Loucy (cell line): ENCODE results near the gene ABCC11.

ENCODE experiments used
- H2AFZ ChIP-seq: fragments of 200-600 bp; sonication (generic); 2 replicates; pipeline ENCODE4 v1.6.0; 2016; ENCODE audit warnings: antibody characterized with exemption, mild to moderate bottlenecking, low read length, moderate library complexity
- H3F3A ChIP-seq: fragments of 200-600 bp; 2 replicates; pipeline ENCODE4 v1.6.0; 2016; ENCODE audit warnings: antibody characterized with exemption, low read depth, mild to moderate bottlenecking
- H3K27me3 ChIP-seq: fragments of 200-600 bp; sonication (generic); 2 replicates; pipeline ENCODE4 v1.6.1; 2014; ENCODE audit warnings: low read length, mild to moderate bottlenecking; ENCODE audit not compliant: insufficient read depth, poor library complexity, severe bottlenecking
- H3K36me3 ChIP-seq: fragments of 200-600 bp; sonication (generic); 2 replicates; pipeline ENCODE4 v1.6.1; 2016; ENCODE audit warnings: low read length; ENCODE audit not compliant: insufficient read depth
- H3K4me1 ChIP-seq: fragments of 200-600 bp; sonication (generic); 2 replicates; pipeline ENCODE4 v1.5.1; 2014; ENCODE audit warnings: low read length, mild to moderate bottlenecking; ENCODE audit not compliant: insufficient read depth, poor library complexity, severe bottlenecking
- H3K4me2 ChIP-seq: fragments of 200-600 bp; sonication (generic); 2 replicates; pipeline ENCODE4 v1.6.0; 2014; ENCODE audit warnings: antibody characterized with exemption, low read length, low read depth, mild to moderate bottlenecking; ENCODE audit not compliant: poor library complexity, severe bottlenecking
- H3K4me3 ChIP-seq: fragments of 200-600 bp; sonication (generic); 2 replicates; pipeline ENCODE4 v1.5.1; 2014; ENCODE audit warnings: low read length, mild to moderate bottlenecking, mixed read lengths; ENCODE audit not compliant: poor library complexity, severe bottlenecking
- H3K79me2 ChIP-seq: fragments of 200-600 bp; sonication (generic); 2 replicates; pipeline ENCODE4 v1.6.1; 2014; ENCODE audit warnings: low read length; ENCODE audit not compliant: insufficient read depth
- H3K9ac ChIP-seq: fragments of 200-600 bp; sonication (generic); 2 replicates; pipeline ENCODE4 v1.6.0; 2014; ENCODE audit warnings: mild to moderate bottlenecking, low read depth, low read length, moderate library complexity; ENCODE audit not compliant: poor library complexity, severe bottlenecking
- H3K9me2 ChIP-seq: fragments of 200-600 bp; sonication (generic); replicated peaks from 2 replicates; pipeline ENCODE4 v1.6.1; 2016; ENCODE audit warnings: low read depth, low read length, mixed read lengths
- H3K9me3 ChIP-seq: fragments of 200-600 bp; sonication (generic); 2 replicates; pipeline ENCODE4 v1.6.1; 2014; ENCODE audit warnings: mild to moderate bottlenecking, antibody characterized with exemption, low read length, low read depth; ENCODE audit not compliant: insufficient read depth
- H4K20me1 ChIP-seq: fragments of 200-600 bp; sonication (generic); 2 replicates; pipeline ENCODE4 v1.6.0; 2014; ENCODE audit warnings: antibody characterized with exemption, low read length, mild to moderate bottlenecking; ENCODE audit not compliant: insufficient read depth, poor library complexity, severe bottlenecking
- CTCF ChIP-seq: fragments of 200-600 bp; sonication (generic); conservative IDR thresholded peaks from 2 replicates; pipeline ENCODE4 v1.5.1; 2014; ENCODE audit warnings: mild to moderate bottlenecking, antibody characterized with exemption, low read length
- EZH2phosphoT487 ChIP-seq: fragments of 200-600 bp; IDR thresholded peaks from 2 replicates; pipeline ENCODE4 v1.6.1; 2018; ENCODE audit warnings: antibody characterized with exemption, mild to moderate bottlenecking, moderate library complexity, borderline replicate concordance

The ABCC11 gene

GRCh38 chr16:48287239-48287638 is 39.9 kb upstream of the ABCC11 start:
- H3K9me2 ChIP-seq: no peaks in the 10 kb centered on the region
- H3K4me1 ChIP-seq: peaks cover 11% of the 10 kb centered on the region
- no peak overlapping the region for H3K4me2 ChIP-seq
- peaks cover 60% of the 10 kb centered on the region; the same call in 1 of the 2 replicates for H3K36me3 ChIP-seq
- no peak overlapping the region for H3K9ac ChIP-seq
- no peaks in the 10 kb centered on the region for H3F3A ChIP-seq
- no peaks in the 10 kb centered on the region for H3K79me2 ChIP-seq
- no peak overlapping the region for H3K4me3 ChIP-seq
- TF ChIP-seq CTCF: no peak
- no peak for TF ChIP-seq EZH2phosphoT487
- peaks cover 8% of the 10 kb centered on the region for H3K27me3 ChIP-seq
- no peak overlapping the region for H2AFZ ChIP-seq
- H3K9me3 ChIP-seq: peaks cover 13% of the 10 kb centered on the region
- H4K20me1 ChIP-seq: no peaks in the 10 kb centered on the region

- H3K4me2 ChIP-seq: no peak overlapping the region
- no peaks in the 10 kb centered on the region for H4K20me1 ChIP-seq
- H2AFZ ChIP-seq: no peak overlapping the region
- H3K4me3 ChIP-seq: no peak overlapping the region
- H3K9me3 ChIP-seq: peaks cover 13% of the 10 kb centered on the region
- no peaks in the 10 kb centered on the region for H3F3A ChIP-seq
- peaks cover 52% of the 10 kb centered on the region; the same call in 1 of the 2 replicates for H3K36me3 ChIP-seq
- peaks cover 8% of the 10 kb centered on the region for H3K27me3 ChIP-seq
- TF ChIP-seq CTCF: peak; percentile 25
- no peak for TF ChIP-seq EZH2phosphoT487
- H3K9ac ChIP-seq: no peak overlapping the region
- H3K4me1 ChIP-seq: peaks cover 5% of the 10 kb centered on the region
- no peaks in the 10 kb centered on the region for H3K79me2 ChIP-seq
- no peaks in the 10 kb centered on the region for H3K9me2 ChIP-seq
Observed at GRCh38 chr16:48284772-48285409, 37.6 kb upstream of the ABCC11 start.

GRCh38 chr16:48282636-48283263 is 35.4 kb upstream of the ABCC11 start:
- H3K9ac ChIP-seq: no peak overlapping the region
- H3K27me3 ChIP-seq: peaks cover 7% of the 10 kb centered on the region
- no peak overlapping the region for H3K4me2 ChIP-seq
- no peaks in the 10 kb centered on the region for H3F3A ChIP-seq
- H3K79me2 ChIP-seq: no peaks in the 10 kb centered on the region
- no peak overlapping the region for H2AFZ ChIP-seq
- TF ChIP-seq EZH2phosphoT487 (no peak), CTCF (no peak)
- peaks cover 13% of the 10 kb centered on the region for H3K9me3 ChIP-seq
- peaks cover 53% of the 10 kb centered on the region; the same call in 1 of the 2 replicates for H3K36me3 ChIP-seq
- no peak overlapping the region for H3K4me3 ChIP-seq
- no peaks in the 10 kb centered on the region for H3K9me2 ChIP-seq
- no peaks in the 10 kb centered on the region for H4K20me1 ChIP-seq
- H3K4me1 ChIP-seq: peaks cover 5% of the 10 kb centered on the region
